Measurements from ENCODE around the gene NPC1L1. TPM values are rescaled to one million over a fixed set of nuclear protein-coding genes. Genes with fewer than 3 reads are reported as not detected.

Gene NPC1L1
- total and polyA plus RNA-seq, 2 of the 4 experiments (the other 2 are of a cell fraction), result 0.07 TPM; not detected in 1

DNA sequence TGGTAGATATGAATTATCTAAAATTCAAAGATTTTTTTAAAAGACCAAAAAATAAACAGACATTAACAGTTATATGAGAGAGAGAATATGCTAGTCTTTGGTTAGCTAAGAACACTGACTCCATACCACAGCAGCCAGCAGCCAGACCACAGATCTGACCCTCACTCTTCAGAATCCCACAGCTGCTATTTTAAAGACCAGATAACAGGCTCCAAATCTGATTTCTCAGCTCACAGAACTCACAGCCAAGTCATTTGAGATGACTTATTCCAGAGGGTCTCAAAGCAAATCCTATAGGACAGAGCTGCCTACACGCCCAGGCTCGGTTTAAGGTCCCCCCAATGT lies 71.0 kb downstream of the NPC1L1 start:
- no peak overlapping the region for H3K56ac ChIP-seq (ENCODE audit: extremely low read depth, insufficient read depth, low read length)
- peaks cover 22% of the 10 kb centered on the region for H3K36me3 ChIP-seq (ENCODE audit: control insufficient read depth, insufficient read depth, low read length)
- H4K8ac ChIP-seq (ENCODE audit: low read depth in 2 of 2, low read length in 2 of 2), result no peak overlapping the region
- no peak overlapping the region for H4K5ac ChIP-seq (ENCODE audit: low read depth, low read length)
- intact Hi-C loops (cut with micrococcal nuclease) (no loop called here), in situ Hi-C loops (cut with MboI; ENCODE audit: low sequenced_read_pairs) (no loop called here), dilution Hi-C loops (cut with HindIII; ENCODE audit: low sequenced_read_pairs, unreplicated experiment) (no loop called here)
- peaks cover 19% of the 10 kb centered on the region for H3K4me1 ChIP-seq (ENCODE audit: control insufficient read depth, insufficient read depth, low read length)
- ChIA-PET CTCF (interaction anchor here (1.2 kb wide), 1 partner anchor 230 kb away, joined by 3 read pairs; no protein-coding TSS in a partner anchor), POLR2A (ENCODE audit: unreplicated experiment) (no interaction called here)
- DNase-seq (peak; percentile 64), ATAC-seq (ENCODE audit: low read depth) (peak; percentile 51)
- H2BK20ac ChIP-seq (ENCODE audit: low read depth, low read length), result no peak overlapping the region
- H3K9ac ChIP-seq (ENCODE audit: low read depth, low read length), result no peak overlapping the region
- H2AFZ ChIP-seq (replicated peaks; ENCODE audit: low read length, poor library complexity), result no peak overlapping the region
- H3K9me1 ChIP-seq (ENCODE audit: insufficient read depth, low read length), result peaks cover 22% of the 10 kb centered on the region
- H3K4me2 ChIP-seq (ENCODE audit: low read depth, low read length), result no peak overlapping the region
- no peak overlapping the region for H2BK15ac ChIP-seq (ENCODE audit: low read depth, low read length)
- peaks cover 36% of the 10 kb centered on the region; the same call in 1 of the 2 replicates for H4K20me1 ChIP-seq (ENCODE audit: insufficient read depth, low read length)
- no peaks in the 10 kb centered on the region for H3K9me3 ChIP-seq (ENCODE audit: control insufficient read depth, insufficient read depth, low read length)
- no peak overlapping the region for H3K23ac ChIP-seq (ENCODE audit: low read depth, low read length)
- TF ChIP-seq MAZ (IDR thresholded peaks at IDR 0.05; ENCODE audit: borderline replicate concordance, low read depth, low read length), result no peak
- no peak for TF ChIP-seq BHLHE40 (IDR thresholded peaks at IDR 0.05; ENCODE audit: low read depth, low read length)
- no peak for TF ChIP-seq FOS (IDR thresholded peaks at IDR 0.05; ENCODE audit: low read depth, low read length)
- TF ChIP-seq RFX5 (IDR thresholded peaks at IDR 0.05; ENCODE audit: low read depth, low read length), result no peak
- TF ChIP-seq, protein P1, sequence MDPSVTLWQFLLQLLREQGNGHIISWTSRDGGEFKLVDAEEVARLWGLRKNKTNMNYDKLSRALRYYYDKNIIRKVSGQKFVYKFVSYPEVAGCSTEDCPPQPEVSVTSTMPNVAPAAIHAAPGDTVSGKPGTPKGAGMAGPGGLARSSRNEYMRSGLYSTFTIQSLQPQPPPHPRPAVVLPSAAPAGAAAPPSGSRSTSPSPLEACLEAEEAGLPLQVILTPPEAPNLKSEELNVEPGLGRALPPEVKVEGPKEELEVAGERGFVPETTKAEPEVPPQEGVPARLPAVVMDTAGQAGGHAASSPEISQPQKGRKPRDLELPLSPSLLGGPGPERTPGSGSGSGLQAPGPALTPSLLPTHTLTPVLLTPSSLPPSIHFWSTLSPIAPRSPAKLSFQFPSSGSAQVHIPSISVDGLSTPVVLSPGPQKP (IDR thresholded peaks at IDR 0.05; ENCODE audit: borderline replicate concordance, low read depth, low read length), result no peak
- TF ChIP-seq POLR2A (IDR thresholded peaks at IDR 0.05; ENCODE audit: low read depth, low read length), result no peak
- TF ChIP-seq USF2 (IDR thresholded peaks at IDR 0.05; ENCODE audit: low read depth, low read length), result no peak
- TF ChIP-seq, protein P2, sequence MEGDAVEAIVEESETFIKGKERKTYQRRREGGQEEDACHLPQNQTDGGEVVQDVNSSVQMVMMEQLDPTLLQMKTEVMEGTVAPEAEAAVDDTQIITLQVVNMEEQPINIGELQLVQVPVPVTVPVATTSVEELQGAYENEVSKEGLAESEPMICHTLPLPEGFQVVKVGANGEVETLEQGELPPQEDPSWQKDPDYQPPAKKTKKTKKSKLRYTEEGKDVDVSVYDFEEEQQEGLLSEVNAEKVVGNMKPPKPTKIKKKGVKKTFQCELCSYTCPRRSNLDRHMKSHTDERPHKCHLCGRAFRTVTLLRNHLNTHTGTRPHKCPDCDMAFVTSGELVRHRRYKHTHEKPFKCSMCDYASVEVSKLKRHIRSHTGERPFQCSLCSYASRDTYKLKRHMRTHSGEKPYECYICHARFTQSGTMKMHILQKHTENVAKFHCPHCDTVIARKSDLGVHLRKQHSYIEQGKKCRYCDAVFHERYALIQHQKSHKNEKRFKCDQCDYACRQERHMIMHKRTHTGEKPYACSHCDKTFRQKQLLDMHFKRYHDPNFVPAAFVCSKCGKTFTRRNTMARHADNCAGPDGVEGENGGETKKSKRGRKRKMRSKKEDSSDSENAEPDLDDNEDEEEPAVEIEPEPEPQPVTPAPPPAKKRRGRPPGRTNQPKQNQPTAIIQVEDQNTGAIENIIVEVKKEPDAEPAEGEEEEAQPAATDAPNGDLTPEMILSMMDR (conservative IDR thresholded peaks at IDR 0.05; ENCODE audit: low read depth, low read length), result no peak
- TF ChIP-seq CHD1 (IDR thresholded peaks at IDR 0.05; ENCODE audit: low read depth, low read length), result no peak
- no peak for TF ChIP-seq RAD21 (IDR thresholded peaks at IDR 0.05; ENCODE audit: low read length)
- TF ChIP-seq NFE2L2 (IDR thresholded peaks at IDR 0.05; ENCODE audit: low read depth, low read length), result no peak
- no peak overlapping the region for H3K18ac ChIP-seq (ENCODE audit: low read depth, low read length)
- H3K27ac ChIP-seq (ENCODE audit: insufficient read depth, low read length), result no peak overlapping the region
- peaks cover 54 to 84% of the 10 kb centered on the region in 2 experiments for H3K79me1 ChIP-seq (ENCODE audit: low read depth in 1 of 2, low read length in 2 of 2)
- H2AK5ac ChIP-seq (ENCODE audit: low read depth, low read length), result no peak overlapping the region
- H2BK120ac ChIP-seq (ENCODE audit: low read depth, low read length), result no peak overlapping the region
- BruUV-seq (replicated peaks), result no TSS peak
- no peak overlapping the region for H4K91ac ChIP-seq (ENCODE audit: insufficient read depth, low read depth, low read length)
- H2AK9ac ChIP-seq (replicated peaks; ENCODE audit: low read depth, low read length, poor library complexity), result no peak overlapping the region
- H3K27me3 ChIP-seq (ENCODE audit: control insufficient read depth, insufficient read depth, low read length), result no peaks in the 10 kb centered on the region
- no peak overlapping the region for H3K4me3 ChIP-seq (ENCODE audit: insufficient read depth, low read depth, low read length)
- no peak overlapping the region for H2BK5ac ChIP-seq (ENCODE audit: low read depth, low read length, poor library complexity, severe bottlenecking)
- H3K14ac ChIP-seq (replicated peaks; ENCODE audit: low read depth, low read length), result no peak overlapping the region; the same call in 1 of the 2 replicates
- WGBS, 2 experiments (ENCODE audit: extremely low coverage in 2 of 2, insufficient read length in 1 of 2), result no CpG with 5 or more reads among the region's 2 CpGs
- no peak overlapping the region; the same call in 1 of the 2 replicates for H3K4ac ChIP-seq (ENCODE audit: low read depth, low read length)
